NCI-H2029 treated with DMSO at 0.1 percent for 48 hours (cell line): ENCODE measurements around the gene RNF115.

Experiments used
- DNase-seq: peaks from one replicate; lab custom pipeline; 2025; lab: John Stamatoyannopoulos, UW

Gene RNF115

GRCh38 chr1:145701306-145701862 is 122.5 kb downstream of the RNF115 start:
- no peak for DNase-seq

GRCh38 chr1:145696630-145696960 is 127.3 kb downstream of the RNF115 start:
- no peak for DNase-seq

GRCh38 chr1:145695821-145696629 is 127.9 kb downstream of the RNF115 start:
- no peak for DNase-seq

GRCh38 chr1:145692785-145693443 is 131.0 kb downstream of the RNF115 start:
- no peak for DNase-seq

- no peak for DNase-seq
Observed at GRCh38 chr1:145690587-145691558, 133.0 kb downstream of the RNF115 start.

GRCh38 chr1:145689922-145690321 is 134.0 kb downstream of the RNF115 start:
- DNase-seq, result no peak

GRCh38 chr1:145688924-145689323 is 135.0 kb downstream of the RNF115 start:
- no peak for DNase-seq
